H1 (cell line): ENCODE results near the gene DNASE1L1. TPM values are rescaled to one million over a fixed set of nuclear protein-coding genes. Genes with fewer than 3 reads are reported as not detected.

Source experiments
- CBX5 ChIP-seq: fragments of 300-800, 300-1000 bp; sonication (generic); IDR thresholded peaks from 2 replicates; pipeline ENCODE4 v1.7.1; 2016; ENCODE audit warnings: antibody characterized with exemption, low read length, low read depth
- CTCF ChIP-seq, 3 experiments: IDR thresholded peaks; 1 replicate in 2 of 3; 2 replicates in 1 of 3; pipeline versions ENCODE4 v1.5.1 to v1.6.1; 2011; ENCODE audit warnings: low read length in 3 of 3, mild to moderate bottlenecking in 3 of 3, inconsistent platforms in 2 of 3, low read depth in 1 of 3, moderate library complexity in 1 of 3; ENCODE audit not compliant: insufficient read depth in 1 of 3; ENCODE audit errors: control extremely low read depth in 1 of 3
- SP4 ChIP-seq: IDR thresholded peaks from 2 replicates; pipeline ENCODE4 v1.6.1; 2012; ENCODE audit warnings: low read length, inconsistent platforms
- polyA plus RNA-seq, 7 experiments: library from polyadenylated mRNA; depleted of rRNA in 3 of 7; stranded (reverse) in 5 of 7; unstranded in 2 of 7; fragments of >200 nt in 5 of 7; fragments of 200-250 nt in 2 of 7; gene quantifications; 1 replicate in 5 of 7; 2 replicates in 1 of 7; 4 replicates in 1 of 7; pipeline versions ENCODE4 v1.2.1 to v1.2.3, GENCODE V29; 2011 to 2013; ENCODE audit warnings: missing spikeins in 2 of 7, mixed read lengths in 2 of 7
- total RNA-seq: library from RNA; stranded (reverse); fragmentation: NEBNext Ultra II Directional; extraction: Animal tissue kit (Norgen Biotek cat#: 25700); gene quantifications from 2 replicates; pipeline ENCODE4 v1.2.1, GENCODE V29; 2021

The DNASE1L1 gene
- total and polyA plus RNA-seq, 2 of the 8 experiments (the other 6 are each of a cell fraction or from before 2014, with no cell fraction given) = 8.7 to 30.0 TPM

- TF ChIP-seq CTCF (IDR thresholded peaks at IDR 0.05; ENCODE audit: control extremely low read depth in 1 of 3, insufficient read depth in 1 of 3, low read depth in 1 of 3, low read length in 3 of 3) (peak in 2 of 3 experiments; percentile 53 to 70; a peak in 3 of 4 replicates), SP4 (no peak), CBX5 (no peak)
Observed at GRCh38 chrX:154398668-154399526, 10.2 kb downstream of the DNASE1L1 start (continued).
